ENCODE results near the gene STIL.
"Not testable (repeated sequence)": the region's sequence is repeated elsewhere in the genome, so short reads cannot be mapped to it uniquely, and the experiment has no call there.

DNA sequence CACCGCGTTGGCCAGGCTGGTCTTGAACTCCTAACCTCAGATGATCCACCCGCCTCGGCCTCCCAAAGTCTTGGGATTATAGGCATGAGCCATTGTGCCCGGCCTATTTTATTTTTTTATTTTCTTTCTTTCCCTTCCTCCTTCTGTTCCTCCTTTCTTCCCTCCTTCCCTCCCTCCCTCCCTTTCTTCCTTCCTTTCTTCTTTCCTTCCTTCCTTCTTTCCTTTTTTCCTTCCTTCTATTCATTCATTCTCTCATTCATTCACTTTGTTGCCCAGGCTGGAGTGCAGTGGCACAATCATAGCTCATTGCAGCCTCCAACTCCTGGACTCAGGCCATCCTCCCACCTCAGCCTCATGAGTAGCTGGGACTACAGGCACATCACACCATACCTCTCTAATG is 33.0 kb upstream of the STIL start:
- TF ChIP-seq POLR2A, EP300 (IDR thresholded peaks at IDR 0.05): not testable (repeated sequence)
- TF ChIP-seq, protein P1, sequence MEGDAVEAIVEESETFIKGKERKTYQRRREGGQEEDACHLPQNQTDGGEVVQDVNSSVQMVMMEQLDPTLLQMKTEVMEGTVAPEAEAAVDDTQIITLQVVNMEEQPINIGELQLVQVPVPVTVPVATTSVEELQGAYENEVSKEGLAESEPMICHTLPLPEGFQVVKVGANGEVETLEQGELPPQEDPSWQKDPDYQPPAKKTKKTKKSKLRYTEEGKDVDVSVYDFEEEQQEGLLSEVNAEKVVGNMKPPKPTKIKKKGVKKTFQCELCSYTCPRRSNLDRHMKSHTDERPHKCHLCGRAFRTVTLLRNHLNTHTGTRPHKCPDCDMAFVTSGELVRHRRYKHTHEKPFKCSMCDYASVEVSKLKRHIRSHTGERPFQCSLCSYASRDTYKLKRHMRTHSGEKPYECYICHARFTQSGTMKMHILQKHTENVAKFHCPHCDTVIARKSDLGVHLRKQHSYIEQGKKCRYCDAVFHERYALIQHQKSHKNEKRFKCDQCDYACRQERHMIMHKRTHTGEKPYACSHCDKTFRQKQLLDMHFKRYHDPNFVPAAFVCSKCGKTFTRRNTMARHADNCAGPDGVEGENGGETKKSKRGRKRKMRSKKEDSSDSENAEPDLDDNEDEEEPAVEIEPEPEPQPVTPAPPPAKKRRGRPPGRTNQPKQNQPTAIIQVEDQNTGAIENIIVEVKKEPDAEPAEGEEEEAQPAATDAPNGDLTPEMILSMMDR (IDR thresholded peaks at IDR 0.05) = not testable (repeated sequence)

Data from suprapubic skin (tissue), 3 donors.